DMS53 (cell line): ENCODE results near the gene PIAS1.
"Not testable (repeated sequence)": the region's sequence is repeated elsewhere in the genome, so short reads cannot be mapped to it uniquely, and the experiment has no call there.

Source experiments
- DNase-seq: peaks from one replicate; lab custom pipeline; 2025; lab: John Stamatoyannopoulos, UW

Gene PIAS1

GRCh38 chr15:68234520-68234919, 180.4 kb downstream of the PIAS1 start:
- DNase-seq = not testable (repeated sequence)

DNA sequence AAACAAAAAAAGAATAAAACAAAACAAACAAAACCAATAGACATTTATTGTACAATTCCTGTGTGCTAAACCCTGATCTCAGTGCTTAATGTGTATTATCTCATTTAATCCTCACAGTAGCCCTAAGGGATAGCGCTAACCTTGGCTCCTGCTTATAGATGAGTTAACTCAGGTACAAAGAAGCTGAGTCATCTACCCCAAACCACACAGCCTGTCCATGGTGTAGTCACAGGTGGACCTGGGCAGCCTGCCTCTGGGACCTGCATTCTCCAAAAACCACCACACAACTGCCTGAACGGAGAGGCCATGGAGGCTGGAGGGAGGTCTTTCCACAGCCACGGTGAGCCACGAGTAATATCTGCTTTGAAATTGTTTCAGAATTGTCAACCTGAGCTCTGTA, 180.9 kb downstream of the PIAS1 start:
- no peak for DNase-seq

DNA sequence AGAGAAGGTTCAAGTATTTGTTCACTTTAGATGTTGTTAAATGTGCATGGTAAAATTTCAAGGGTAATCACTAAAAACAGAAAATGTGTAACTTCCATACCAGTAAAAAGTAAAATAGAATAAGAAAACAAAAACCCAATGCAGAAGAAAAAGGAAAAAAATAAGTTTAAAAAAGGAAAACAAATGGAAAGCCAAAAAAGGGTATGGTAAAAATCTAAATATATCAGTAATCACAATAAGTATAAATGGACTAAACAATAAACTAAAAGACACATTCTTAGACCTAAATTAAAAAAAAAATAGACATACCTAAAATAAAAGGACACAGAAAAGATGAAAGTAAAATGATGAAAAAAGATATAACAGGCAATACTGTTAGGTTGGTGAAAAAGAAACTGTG, 184.9 kb downstream of the PIAS1 start:
- DNase-seq = no peak

DNA sequence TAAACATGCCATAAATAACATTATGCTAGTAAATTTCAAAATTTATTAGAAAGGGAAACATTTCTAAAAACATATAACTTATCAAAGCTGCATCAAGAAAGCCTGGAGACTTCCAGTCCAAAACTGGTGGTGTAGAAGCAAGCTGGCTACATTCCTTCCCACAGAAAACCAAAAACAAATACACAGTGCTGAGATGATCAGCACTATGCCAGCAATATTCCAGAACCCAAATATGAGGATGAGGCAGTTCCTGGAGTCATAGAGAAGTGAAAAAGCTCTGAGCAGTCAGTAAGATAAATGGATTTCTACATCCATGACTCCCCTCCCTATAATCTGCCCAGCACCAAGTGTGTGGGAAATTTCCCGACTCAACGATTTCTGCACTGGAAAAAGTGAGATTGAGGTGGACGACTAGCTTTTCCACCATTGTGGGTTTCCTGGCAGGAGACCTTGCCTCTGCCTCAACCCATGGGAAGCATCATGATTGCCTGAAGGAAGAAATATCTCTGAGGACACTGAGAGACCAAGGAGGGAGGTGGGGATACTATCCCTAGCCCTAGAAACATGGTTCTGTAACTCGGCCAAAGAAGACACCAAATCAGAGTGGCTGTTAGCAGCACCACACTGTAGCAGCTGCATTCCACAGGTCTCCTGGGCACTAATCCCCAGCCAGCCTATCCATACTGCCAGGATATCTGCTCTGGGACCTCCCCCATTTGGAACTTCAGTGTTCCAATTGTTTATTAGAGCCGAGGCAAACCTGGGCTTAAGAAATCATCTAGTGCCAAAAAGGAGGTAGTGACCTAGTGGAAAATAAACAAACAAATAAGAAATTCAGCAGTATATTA, 187.2 kb downstream of the PIAS1 start:
- no peak for DNase-seq
